GM18498 (cell line): ENCODE measurements around the gene MBNL1.
"Not testable (repeated sequence)": the region's sequence is repeated elsewhere in the genome, so short reads cannot be mapped to it uniquely, and the experiment has no call there.

ENCODE experiments used
- ATAC-seq: cut with Tn5 transposase; IDR thresholded peaks from one replicate; pipeline ENCODE4 v1.9.1; 2021; ENCODE audit warnings: mild to moderate bottlenecking, moderate library complexity; ENCODE audit not compliant: unreplicated experiment

The MBNL1 gene

GRCh38 chr3:152394246-152394645, 125.5 kb downstream of the MBNL1 start:
- no peak for ATAC-seq

DNA sequence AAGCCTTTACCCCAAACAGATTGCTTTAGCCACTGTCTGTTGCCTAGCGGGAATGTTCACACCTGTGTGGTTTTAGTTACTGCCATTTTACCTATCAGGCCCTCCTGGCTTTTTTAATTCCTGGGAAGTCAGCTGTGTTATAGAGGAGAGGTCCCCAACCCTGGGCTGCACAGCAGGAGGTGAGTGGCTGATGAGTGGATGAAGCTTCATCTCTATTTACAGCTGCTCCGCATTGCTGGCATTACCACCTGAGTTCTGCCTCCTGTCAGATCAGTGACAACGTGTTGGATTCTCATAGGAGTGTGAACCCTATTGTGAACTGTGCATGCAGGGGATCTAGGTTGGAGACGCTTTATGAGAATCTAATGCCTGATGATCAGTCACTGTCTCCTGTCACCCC, 127.0 kb downstream of the MBNL1 start:
- no peak for ATAC-seq

- no peak for ATAC-seq
These were observed 128.1 kb downstream of the MBNL1 start for GRCh38 chr3:152396867-152397266.

DNA sequence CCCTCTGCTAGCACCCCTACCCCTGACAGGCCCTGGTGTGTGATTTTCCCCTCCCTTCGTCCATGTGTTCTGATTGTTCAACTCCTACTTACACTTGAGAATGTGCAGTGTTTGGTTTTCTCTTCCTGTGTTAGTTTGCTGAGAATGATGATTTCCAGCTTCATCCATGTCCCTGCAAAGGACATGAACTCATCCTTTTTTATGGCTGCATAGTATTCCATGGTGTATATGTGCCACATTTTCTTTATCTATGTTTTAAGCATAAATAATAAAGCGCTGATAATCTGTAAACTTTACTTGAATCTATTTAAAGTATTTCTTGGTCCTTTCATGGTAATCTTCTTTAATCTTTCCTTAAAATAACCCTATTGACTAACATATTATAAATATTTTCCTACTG, 128.6 kb downstream of the MBNL1 start:
- ATAC-seq = not testable (repeated sequence)

GRCh38 chr3:152398495-152398894, 129.8 kb downstream of the MBNL1 start:
- ATAC-seq = no peak

DNA sequence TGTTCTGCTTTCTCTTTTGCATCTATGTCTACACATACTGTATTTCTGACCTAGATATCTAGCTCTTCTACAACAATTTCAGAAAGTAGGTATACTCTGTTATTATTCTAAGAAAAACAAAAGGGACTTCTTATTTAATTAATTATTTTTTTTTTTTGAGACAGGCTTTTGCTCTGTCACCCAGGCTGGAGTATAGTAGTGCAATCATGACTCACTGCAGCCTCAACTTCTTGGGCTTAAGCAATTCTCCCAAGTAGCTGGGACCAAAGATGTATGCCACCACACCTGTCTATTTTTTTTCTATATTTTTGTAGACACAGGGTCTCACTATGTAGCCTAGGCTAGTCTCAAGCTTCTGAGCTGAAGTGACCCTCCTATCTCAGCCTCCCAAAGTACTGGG, 130.6 kb downstream of the MBNL1 start:
- ATAC-seq = no peak

GRCh38 chr3:152400887-152401286, 132.2 kb downstream of the MBNL1 start:
- ATAC-seq = no peak

DNA sequence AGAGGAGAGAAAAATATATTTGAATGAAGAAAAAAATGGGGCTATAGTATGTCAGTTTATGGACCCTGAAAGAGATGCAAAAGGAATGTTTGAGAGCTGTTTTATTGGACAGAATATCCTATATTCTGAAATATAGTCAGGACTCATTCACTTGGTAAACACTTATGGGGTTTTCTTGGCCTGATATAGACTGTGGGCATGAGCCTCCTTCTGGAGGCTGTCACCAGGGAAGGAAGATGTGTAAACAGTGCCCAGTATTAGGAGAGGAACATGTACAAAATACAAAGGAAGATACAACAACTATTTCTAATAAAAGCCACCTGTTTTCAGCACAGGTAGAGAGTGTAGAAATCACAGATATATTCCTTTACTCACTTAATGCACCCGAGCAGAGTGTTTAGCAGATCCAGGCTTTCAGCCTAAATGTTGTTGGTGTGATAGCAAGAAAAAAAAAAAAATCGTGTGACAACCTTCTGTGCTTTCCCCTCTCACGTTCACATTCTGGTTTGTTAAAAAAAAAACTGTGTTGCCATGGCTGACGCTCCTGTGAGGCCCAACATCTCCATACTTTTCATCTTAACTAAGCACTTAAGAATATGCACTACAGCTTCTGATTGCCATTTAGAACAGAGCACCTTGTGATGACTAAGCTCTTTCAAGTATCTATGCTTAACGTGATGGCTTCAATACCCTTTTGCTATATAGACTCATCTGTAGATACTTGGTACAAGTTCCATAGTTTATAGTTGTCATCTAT, 134.1 kb downstream of the MBNL1 start:
- ATAC-seq = no peak

DNA sequence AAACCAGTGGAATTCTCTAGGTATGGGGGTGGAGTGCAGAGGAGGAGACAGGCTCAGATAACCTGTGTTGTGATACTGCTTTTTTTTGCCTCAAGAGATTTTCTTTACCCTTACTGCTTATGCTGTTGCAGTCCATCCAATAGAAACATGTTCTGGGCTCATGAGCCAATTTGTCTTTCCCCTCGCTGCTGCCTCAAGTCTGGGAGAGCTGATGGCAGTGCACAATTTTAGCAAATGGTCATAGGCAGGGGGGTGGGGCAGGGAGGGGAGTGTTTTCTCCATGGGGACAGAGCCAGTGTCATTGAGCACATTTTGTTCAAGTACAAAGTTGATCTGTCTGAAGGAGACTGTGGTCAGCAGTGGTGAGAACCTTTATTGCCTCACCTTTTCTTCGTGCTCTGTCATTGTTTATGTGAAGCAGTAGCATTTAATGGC, 134.9 kb downstream of the MBNL1 start:
- no peak for ATAC-seq

- no peak for ATAC-seq
These were observed 136.2 kb downstream of the MBNL1 start for GRCh38 chr3:152404976-152405375.

- ATAC-seq = no peak
These were observed 137.4 kb downstream of the MBNL1 start for GRCh38 chr3:152405915-152406802.

DNA sequence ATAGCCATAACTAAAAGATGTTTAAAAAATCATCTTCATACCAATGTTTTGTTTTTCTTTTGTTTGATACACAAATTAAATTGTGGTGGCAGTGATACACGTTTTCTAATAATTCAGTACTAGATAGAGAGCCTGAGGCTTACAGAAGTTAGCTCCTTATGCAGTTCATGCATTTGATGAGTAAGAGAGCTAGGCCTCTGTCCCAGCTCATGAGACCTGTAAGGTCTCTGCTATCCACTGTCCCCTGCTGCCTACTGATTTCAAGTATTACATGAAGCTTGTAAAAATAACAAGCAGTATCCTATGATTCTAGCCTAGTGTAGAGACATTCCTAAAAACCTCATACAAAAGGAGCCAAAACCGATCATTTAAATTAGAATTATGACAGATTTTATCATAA, 144.5 kb downstream of the MBNL1 start:
- ATAC-seq = no peak

DNA sequence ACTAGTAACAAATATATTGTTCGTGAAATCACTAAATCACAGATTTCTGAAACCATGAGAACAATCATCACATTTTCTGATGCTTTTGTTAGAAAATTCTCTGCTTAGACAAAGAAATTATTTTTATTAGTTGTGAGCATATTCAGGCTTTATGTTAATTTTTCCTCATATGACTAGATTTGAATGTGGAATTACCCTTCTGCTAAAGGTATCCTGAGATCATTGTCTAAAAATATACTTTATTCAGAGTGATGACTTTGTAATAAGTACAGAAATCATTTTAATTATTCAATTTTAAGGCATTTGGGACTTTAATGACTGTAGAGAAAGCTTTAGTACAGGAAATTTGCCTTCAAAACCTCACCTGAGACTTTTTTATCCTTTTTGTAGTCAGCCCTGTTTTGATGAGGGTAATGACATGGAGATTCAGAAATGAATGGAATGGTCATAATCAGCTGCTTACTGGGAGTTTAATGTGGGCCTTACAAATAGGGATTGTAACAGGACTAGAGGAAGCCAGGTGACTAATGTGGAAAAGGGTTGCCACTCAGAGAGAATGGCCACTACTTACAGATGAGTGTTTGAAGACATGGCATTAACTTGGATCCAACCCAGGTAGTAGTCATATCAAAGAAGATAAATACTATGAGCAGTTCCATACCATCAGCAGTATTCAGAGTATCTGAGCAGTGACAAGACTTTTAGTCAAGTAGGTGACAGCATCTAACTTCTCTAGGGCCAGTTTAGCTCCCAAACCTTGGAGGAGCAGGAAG, 148.3 kb downstream of the MBNL1 start:
- no peak for ATAC-seq

DNA sequence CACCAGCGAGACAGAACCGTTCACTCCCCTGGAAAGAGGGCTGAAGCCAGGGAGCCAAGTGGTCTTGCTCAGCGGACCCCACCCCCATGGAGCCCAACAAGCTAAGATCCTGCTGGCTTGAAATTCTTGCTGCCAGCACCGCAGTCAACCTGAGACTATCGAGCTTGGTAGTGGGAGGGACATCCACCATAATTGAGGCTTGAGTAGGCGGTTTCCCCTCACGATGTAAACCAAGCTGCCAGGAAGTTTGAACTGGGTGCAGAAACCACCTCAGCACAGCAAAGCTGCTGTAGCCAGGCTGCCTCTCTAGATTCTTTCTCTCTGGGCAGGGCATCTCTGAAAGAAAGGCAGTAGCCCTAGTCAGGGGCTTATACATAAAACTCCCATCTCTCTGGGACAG, 151.0 kb downstream of the MBNL1 start:
- ATAC-seq = no peak

- ATAC-seq = no peak
These were observed 152.4 kb downstream of the MBNL1 start for GRCh38 chr3:152421162-152421561.

DNA sequence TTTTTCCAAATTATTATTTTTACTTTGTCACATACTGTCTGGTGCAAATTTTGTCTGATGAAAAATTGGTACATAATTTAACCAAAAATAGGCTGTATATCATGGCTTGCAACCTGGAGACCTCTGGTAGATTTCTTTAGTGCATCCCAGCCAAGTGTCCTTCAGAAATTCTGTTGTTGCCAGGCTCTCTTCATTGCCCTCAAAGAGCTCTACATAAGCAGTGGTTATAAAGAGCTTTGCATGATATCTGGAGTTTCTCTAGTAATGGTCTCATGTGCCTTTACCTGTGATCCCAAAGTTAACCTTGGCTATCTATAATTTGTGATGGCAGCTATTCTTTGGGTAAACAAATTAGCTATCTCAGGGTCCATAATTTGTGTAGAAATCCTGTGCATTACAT, 157.7 kb downstream of the MBNL1 start:
- no peak for ATAC-seq

DNA sequence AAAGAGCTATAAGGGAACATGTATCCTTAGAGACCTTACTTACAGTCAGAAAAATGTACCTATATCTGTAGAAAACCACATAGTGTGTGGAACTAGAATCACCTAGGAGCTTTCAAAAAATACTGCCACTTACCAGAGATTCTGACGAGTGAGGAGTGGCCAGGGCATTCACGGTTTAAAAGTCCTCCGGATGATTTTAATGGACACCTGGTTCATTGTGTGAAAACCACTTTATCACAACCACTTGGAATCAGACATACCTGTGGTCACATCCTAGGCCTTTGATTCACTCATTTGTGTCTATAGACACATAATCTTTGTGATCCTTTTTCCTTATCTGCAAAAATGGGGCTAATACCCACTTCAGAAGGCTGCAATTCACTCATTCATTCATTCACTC, 159.8 kb downstream of the MBNL1 start:
- ATAC-seq = no peak

- no peak for ATAC-seq
These were observed 161.7 kb downstream of the MBNL1 start for GRCh38 chr3:152430223-152431002.

DNA sequence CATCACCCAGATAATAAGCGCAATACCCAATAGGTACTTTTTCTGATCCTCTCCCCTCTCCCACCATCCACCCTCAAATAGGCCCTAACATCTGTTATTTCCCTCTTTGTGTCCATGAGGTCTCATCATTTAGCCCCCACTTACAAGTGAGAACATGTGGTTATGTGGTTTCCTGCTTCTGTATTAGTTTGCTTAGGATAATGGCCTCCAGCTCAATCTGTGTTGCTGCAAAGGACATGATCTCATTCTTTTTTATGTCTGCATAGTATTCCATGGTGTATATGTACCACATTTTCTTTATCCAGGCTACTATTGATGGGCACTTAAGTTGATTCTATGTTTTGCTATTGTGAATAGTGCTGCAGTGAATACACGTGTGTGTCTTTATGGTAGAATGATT, 165.4 kb downstream of the MBNL1 start:
- ATAC-seq = no peak

- ATAC-seq = not testable (repeated sequence)
These were observed 166.5 kb downstream of the MBNL1 start for GRCh38 chr3:152435210-152435609.
